NCI-H1105 treated with DMSO at 0.1 percent for 48 hours (cell line): ENCODE measurements around the gene ZFHX2.

Experiments used
- DNase-seq: peaks from one replicate; lab custom pipeline; 2025; lab: John Stamatoyannopoulos, UW

ZFHX2 gene

DNA sequence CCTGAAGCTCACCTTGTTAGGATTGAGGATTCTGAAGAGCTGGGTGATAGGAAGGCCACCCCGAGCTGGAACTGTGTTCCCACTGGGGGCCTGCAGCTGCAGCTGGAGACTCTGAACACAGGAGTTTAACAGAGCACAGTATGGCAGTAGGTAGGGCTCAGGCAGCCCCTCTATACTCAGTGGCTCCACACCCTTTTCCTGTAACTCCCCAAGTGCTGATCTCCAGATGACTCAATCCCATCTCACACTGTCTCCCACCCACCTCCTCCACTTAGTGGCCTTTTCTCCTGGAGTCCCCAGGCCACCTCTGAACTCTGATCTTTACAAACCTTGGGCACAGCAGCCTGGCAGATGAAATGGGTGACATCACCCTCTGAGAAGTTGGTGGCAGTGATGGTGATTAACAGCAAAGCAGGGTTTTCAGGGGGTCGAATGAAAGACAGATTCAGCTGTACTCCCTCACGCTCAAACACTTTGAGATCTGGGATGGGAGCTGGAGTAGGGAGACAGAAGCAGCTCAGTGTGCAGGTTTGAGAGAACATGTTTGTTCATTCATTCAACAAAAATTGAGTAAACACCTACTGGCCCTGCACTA lies 8.5 kb upstream of the ZFHX2 start:
- no peak for DNase-seq

DNA sequence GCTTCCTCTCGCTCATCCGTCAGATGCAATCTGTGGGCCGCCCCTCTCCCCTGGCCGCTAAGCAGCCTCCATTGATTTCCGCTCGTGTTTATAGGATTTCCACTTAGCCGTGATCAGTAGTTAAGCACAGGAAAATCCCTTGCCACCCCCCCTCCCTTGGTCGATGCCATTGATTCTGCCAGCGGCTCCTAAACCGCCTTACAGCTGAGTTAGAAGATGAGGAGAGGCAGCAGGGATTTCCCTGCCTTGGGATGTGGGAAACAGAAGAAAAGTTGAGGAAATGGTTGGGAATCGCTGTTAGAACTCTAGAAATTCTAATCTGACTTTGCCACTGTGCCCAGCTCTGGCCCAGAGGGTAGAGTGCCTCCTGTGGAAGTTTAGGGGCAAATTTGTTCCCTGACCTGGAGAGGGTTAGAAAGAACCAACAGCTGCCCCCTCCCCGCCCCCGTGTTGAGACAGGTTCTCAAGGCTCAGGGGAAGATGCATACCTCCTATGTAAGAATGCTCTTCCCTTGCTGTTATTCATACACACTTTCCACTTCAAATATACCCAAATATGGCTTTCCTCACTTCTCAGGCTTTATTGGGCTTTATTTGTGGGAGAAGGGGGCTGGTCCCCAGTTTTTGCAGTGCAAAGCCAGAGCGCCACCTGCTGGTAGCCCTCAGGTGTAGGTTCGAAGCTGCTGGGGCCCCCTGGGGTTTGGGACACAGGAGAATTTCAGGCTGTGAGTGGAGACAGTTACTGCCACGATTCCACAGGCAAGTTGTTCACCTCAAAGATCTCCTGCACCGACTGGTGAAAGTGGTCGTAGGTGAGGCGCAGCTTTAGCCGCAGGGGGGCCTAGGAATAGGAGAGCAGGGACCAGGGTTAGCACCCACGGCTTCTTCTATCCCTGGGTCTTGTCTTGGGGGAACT lies 7.7 kb upstream of the ZFHX2 start:
- peak; percentile 60 for DNase-seq

DNA sequence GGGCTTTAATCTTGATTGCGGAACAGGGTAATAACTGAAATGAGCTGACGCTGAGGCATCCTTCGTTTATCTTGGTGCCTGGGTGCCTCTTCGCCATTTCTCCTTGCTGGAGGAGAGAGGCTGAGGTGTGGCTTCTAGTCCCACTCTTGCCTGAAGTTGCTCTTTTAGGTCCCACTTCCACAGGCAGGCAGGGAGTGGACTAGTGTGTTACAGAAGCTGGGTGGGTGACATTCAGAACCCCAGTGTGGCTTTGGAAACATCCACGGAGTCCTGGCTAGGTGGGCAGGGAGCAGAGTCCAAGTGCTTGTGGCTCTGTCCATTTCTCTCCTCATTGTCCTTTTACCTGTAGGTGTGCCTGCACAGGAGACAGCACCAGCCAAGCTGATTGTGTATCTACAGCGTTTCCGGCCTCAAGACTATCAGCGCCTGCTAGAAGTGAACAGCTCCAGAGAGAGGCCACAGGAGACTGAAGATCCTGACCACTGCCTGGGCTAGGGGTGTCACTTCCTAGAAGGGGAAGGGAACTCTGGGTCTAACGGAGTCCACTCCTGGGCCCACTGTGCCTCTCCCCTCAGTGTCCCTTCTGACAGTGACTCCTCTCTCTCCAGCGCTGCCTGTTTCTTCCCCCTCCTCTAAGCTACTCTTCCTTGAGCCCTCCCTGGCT lies 6.9 kb upstream of the ZFHX2 start:
- no peak for DNase-seq

GRCh38 chr14:23557946-23558345 lies 6.4 kb upstream of the ZFHX2 start:
- no peak for DNase-seq

GRCh38 chr14:23557521-23557920 lies 6.0 kb upstream of the ZFHX2 start:
- DNase-seq, result no peak

- no peak for DNase-seq
Observed at GRCh38 chr14:23556700-23557440, 5.3 kb upstream of the ZFHX2 start.

DNA sequence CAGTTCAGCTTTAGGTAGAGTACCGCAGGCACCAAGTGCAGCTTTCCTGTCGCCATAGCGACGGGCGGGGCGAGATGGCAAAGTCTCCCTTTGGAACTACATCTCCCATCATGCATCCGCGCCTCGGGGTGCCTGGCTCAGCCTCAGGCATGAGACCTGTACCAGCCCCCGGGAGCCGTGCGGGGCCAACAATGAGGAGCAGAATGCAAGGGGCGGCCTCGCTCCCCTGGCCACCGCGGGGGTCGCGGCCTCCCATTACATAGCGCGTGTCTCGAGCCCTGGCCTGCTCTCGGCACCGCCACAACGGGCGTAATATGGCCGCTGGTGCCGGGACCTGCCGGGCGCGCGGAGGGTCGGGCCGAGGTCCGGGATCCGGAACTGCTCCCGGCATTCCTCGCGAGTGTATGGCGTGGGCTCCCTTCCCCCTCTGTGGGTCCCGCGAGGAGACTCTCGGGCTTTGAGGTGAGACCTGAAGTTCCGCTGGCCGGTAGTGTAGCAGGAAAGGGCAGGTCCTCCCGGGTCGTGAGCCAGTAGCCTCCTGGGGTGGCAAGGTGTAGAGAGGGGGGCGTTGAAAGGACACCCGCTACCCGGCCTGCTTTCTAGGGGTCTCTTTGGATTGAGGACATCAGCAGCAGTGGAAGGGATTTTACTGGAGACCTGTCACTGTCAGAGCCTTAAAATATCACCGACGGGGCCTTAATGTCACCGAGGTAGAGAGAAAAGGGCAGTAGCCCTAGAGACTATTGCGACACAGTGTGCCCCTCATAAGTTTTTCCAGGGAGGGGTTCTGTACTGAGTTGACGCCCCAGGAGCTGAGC lies 4.5 kb upstream of the ZFHX2 start, which contains the start of gene THTPA:
Gene THTPA, plus strand, starts transcription at position 390 of the 818 bp plus-strand sequence. CDS start 487 bp downstream, outside the sequence.
- DNase-seq, result peak; percentile 87

DNA sequence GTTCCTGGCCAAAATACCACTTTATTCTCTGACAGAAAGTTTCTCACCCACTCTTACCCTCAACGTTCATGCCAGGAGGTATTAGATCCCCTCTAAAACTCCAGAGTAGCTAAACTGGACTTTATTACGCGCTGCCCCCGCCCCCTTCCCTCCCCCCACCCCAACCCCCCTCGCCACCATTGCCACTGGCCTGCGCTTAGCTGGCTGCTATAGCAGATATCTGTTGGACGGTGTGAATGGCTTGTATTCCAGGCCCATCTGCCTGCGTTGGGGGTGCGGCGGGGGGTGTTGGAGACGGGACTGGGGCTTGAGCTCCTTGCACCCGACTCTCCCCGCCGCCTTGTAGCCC lies 3.9 kb upstream of the ZFHX2 start:
- DNase-seq, result no peak

- DNase-seq, result no peak
Observed at GRCh38 chr14:23550812-23551265, 726 bp downstream of the ZFHX2 start.

- no peak for DNase-seq
Observed at GRCh38 chr14:23550131-23550811, 1.3 kb downstream of the ZFHX2 start.

- no peak for DNase-seq
Observed at GRCh38 chr14:23548351-23549318, 2.9 kb downstream of the ZFHX2 start.

- no peak for DNase-seq
Observed at GRCh38 chr14:23547924-23548323, 3.6 kb downstream of the ZFHX2 start.

DNA sequence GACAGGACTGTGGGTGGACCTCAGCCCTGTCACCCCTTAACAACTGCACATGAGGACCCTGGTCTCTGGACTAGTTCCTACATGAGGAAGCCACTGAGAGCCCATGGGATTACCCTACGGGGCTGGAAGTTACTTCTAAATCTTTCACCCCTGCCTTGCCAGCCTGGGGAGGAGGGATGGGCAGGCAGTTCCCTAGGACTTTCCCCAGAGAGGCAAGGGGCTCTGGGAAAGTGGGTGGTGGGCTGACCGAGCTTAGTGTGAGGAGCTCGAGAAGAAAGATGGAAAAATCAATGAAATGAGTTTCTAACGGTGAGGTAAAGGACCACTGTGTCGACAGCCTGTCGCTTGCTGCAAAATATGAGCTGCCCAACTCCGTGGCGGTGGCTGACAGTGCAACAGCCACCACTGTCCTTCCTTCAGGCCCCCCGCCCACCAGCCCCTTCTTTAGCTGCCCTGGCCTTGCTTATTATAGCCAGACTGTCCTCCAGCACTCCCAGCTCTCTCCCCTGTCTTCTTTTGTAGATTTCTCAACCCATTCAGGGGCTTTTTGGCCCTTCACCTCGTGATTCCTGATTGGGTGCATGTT lies 5.0 kb downstream of the ZFHX2 start:
- DNase-seq, result no peak

- DNase-seq, result no peak
Observed at GRCh38 chr14:23545740-23546365, 5.7 kb downstream of the ZFHX2 start.

GRCh38 chr14:23544511-23545447 lies 6.8 kb downstream of the ZFHX2 start:
- DNase-seq, result peak; percentile 96

DNA sequence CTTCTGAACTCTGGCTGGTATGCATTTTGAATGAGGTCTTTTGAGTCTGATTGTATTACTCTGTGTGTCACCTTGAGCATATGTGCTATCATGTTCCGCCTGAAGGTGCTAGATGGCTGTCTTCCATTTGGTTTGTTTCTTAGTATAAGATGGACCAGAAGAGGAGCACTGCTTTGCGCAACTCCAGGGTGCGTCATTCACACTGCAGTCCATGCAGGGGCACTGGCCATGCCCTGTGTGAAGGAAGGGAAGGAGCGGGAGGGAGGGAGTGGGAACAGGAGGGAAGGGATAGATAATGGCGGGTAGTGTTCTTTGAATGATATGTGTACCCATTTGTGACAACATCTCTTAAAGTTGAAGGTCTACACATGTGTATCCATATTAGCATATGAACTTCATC lies 8.2 kb downstream of the ZFHX2 start:
- no peak for DNase-seq

DNA sequence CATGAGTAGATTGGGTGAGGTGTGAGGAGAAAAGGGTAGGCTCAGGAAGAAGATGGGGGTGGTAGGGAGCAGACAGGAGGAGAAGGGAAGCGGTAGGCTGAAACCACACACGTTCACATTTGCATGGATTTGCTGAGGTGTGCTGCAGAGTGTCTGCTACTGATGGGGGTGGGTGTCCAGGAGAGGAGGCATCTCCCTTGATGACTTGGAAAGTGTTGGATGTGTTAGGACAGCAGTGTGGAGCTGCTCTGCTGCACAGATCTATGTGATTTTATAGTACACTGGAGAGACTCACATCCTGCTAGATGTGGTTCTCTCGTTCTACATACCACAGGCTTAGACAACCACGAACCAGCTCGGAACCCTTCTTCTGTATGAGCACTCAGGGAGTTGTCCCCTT lies 9.3 kb downstream of the ZFHX2 start:
- DNase-seq, result no peak

DNA sequence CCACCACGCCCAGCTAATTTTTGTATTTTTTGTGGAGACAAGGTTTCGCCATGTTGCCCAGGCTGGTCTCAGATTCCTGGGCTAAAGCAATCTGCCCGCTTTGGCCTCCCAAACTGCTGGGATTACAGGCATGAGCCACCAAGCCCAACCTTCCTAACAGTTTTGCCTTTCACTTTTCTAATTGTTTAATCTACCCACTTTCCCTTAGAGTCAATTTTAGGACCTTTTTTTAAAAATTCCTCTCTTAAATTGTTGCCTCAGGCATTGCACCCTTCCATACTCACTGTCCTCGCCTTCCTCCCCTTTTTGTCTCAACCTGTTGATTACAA lies 11.5 kb downstream of the ZFHX2 start:
- no peak for DNase-seq
